Vagina (tissue), 2 donors: ENCODE measurements around the gene CORIN.

ENCODE experiments used
- POLR2A ChIP-seq, 2 donors: fragments of 450-650 bp; IDR thresholded peaks; one replicate each; pipeline ENCODE4 v1.6.1; 2017; ENCODE audit warnings: antibody characterized with exemption in 2 of 2, mild to moderate bottlenecking in 2 of 2, moderate library complexity in 2 of 2
- TF ChIP-seq, protein P1 (sequence below), 3 experiments: fragments of 450-650 bp in 2 of 3; fragments of 200-600 bp in 1 of 3; sonication (generic) in 1 of 3; IDR thresholded peaks; one replicate each; pipeline ENCODE4 v1.5.1; 2017 to 2019; ENCODE audit warnings: antibody characterized with exemption in 3 of 3, mild to moderate bottlenecking in 2 of 3, moderate library complexity in 2 of 3

DNA sequence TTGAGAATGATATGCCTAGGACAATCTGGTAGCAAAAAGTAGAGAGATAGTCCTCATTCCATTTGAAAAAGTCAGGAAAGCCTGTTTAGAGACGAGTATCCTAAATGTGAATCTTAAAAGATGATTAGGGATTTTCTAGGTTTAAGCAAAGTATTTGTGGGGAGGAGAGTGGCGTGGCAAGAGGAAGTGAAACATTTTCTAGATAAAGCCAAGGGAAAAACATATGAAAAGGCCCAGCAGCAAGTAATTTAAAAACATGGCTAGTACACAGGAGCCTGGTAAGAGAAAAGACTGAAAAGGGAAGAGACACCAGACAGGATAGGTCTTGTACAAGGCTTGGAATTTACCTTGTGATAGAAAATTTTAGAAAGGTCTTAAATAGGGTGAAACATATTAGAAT, 45.9 kb downstream of the CORIN start:
- TF ChIP-seq, protein P1, sequence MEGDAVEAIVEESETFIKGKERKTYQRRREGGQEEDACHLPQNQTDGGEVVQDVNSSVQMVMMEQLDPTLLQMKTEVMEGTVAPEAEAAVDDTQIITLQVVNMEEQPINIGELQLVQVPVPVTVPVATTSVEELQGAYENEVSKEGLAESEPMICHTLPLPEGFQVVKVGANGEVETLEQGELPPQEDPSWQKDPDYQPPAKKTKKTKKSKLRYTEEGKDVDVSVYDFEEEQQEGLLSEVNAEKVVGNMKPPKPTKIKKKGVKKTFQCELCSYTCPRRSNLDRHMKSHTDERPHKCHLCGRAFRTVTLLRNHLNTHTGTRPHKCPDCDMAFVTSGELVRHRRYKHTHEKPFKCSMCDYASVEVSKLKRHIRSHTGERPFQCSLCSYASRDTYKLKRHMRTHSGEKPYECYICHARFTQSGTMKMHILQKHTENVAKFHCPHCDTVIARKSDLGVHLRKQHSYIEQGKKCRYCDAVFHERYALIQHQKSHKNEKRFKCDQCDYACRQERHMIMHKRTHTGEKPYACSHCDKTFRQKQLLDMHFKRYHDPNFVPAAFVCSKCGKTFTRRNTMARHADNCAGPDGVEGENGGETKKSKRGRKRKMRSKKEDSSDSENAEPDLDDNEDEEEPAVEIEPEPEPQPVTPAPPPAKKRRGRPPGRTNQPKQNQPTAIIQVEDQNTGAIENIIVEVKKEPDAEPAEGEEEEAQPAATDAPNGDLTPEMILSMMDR (IDR thresholded peaks at IDR 0.05): no peak
- no peak for TF ChIP-seq POLR2A (IDR thresholded peaks at IDR 0.05)
